Mesenchymal stem cell (in vitro differentiated cells and primary cell): ENCODE measurements around the gene TRIM27.
A peak's percentile ranks its signal among the peaks of the same experiment; 100 is the strongest.
"Not testable (repeated sequence)": the region's sequence is repeated elsewhere in the genome, so short reads cannot be mapped to it uniquely, and the experiment has no call there.

Experiments used
- DNase-seq: peaks from one replicate; pipeline ENCODE4 v3.0.0-alpha.2; 2013
- H2AFZ ChIP-seq: one replicate; pipeline ENCODE4 v1.6.1; 2013; ENCODE audit warnings: low read depth, mild to moderate bottlenecking, control low read depth, inconsistent platforms, low read length, moderate library complexity
- H2AK5ac ChIP-seq: 2 replicates; pipeline ENCODE4 v1.6.1; 2013; ENCODE audit warnings: low read length, moderate library complexity, mild to moderate bottlenecking, inconsistent platforms; ENCODE audit not compliant: severe bottlenecking
- H2BK120ac ChIP-seq: one replicate; pipeline ENCODE4 v1.6.1; 2013; ENCODE audit warnings: low read depth, mild to moderate bottlenecking, inconsistent platforms, low read length, moderate library complexity
- H2BK12ac ChIP-seq, 2 experiments: one replicate each; pipeline ENCODE4 v1.6.1; 2013; ENCODE audit warnings: inconsistent platforms in 2 of 2, low read length in 2 of 2, mild to moderate bottlenecking in 2 of 2, moderate library complexity in 2 of 2, control low read depth in 1 of 2
- H2BK15ac ChIP-seq: one replicate; pipeline ENCODE4 v1.6.1; 2013; ENCODE audit warnings: mild to moderate bottlenecking, low read depth, inconsistent platforms; ENCODE audit not compliant: poor library complexity, severe bottlenecking
- H2BK5ac ChIP-seq: 2 replicates; pipeline ENCODE4 v1.6.1; 2013; ENCODE audit warnings: low read depth, mild to moderate bottlenecking, low read length, control low read depth, inconsistent platforms; ENCODE audit not compliant: poor library complexity, severe bottlenecking
- H3K14ac ChIP-seq, 2 experiments: one replicate each; pipeline ENCODE4 v1.6.1; 2013; ENCODE audit warnings: inconsistent platforms in 2 of 2, low read length in 2 of 2, control low read depth in 1 of 2, mild to moderate bottlenecking in 1 of 2, moderate library complexity in 1 of 2
- H3K18ac ChIP-seq, 2 experiments: one replicate each; pipeline ENCODE4 v1.6.1; 2013; ENCODE audit warnings: inconsistent platforms in 2 of 2, low read length in 2 of 2, control low read depth in 1 of 2, low read depth in 1 of 2, mild to moderate bottlenecking in 1 of 2
- H3K23ac ChIP-seq, 2 experiments: one replicate each; pipeline ENCODE4 v1.6.1; 2013; ENCODE audit warnings: inconsistent platforms in 2 of 2, low read length in 2 of 2, mild to moderate bottlenecking in 2 of 2, moderate library complexity in 2 of 2, control low read depth in 1 of 2
- H3K27ac ChIP-seq: 2 replicates; pipeline ENCODE4 v1.5.1; 2013; ENCODE audit warnings: mild to moderate bottlenecking, moderate library complexity, low read length, control low read depth, inconsistent platforms; ENCODE audit not compliant: poor library complexity, severe bottlenecking
- H3K27me3 ChIP-seq, 2 experiments: 2 replicates each; pipeline versions ENCODE4 v1.6.1 to v1.7.0; 2013; ENCODE audit warnings: low read length in 2 of 2, mild to moderate bottlenecking in 2 of 2, moderate library complexity in 2 of 2, control low read depth in 1 of 2, inconsistent platforms in 1 of 2; ENCODE audit not compliant: control insufficient read depth in 1 of 2, insufficient read depth in 1 of 2
- H3K36me3 ChIP-seq, 2 experiments: 2 replicates each; pipeline versions ENCODE4 v1.6.1 to v1.7.0; 2013; ENCODE audit warnings: low read length in 2 of 2, control low read depth in 1 of 2, inconsistent platforms in 1 of 2, low read depth in 1 of 2, mild to moderate bottlenecking in 1 of 2; ENCODE audit not compliant: insufficient read depth in 2 of 2, control insufficient read depth in 1 of 2
- H3K4ac ChIP-seq, 2 experiments: one replicate each; pipeline ENCODE4 v1.6.1; 2013; ENCODE audit warnings: inconsistent platforms in 2 of 2, low read length in 2 of 2, mild to moderate bottlenecking in 2 of 2, moderate library complexity in 2 of 2, control low read depth in 1 of 2, low read depth in 1 of 2
- H3K4me1 ChIP-seq: 2 replicates; pipeline ENCODE4 v1.6.1; 2013; ENCODE audit warnings: low read depth, low read length, control low read depth; ENCODE audit not compliant: control insufficient read depth, insufficient read depth
- H3K4me2 ChIP-seq: 2 replicates; pipeline ENCODE4 v1.6.1; 2013; ENCODE audit warnings: low read length, mild to moderate bottlenecking, inconsistent platforms; ENCODE audit not compliant: poor library complexity, severe bottlenecking
- H3K4me3 ChIP-seq, 2 experiments: 2 replicates each; pipeline versions ENCODE4 v1.5.1 to v1.7.0; 2013; ENCODE audit warnings: low read length in 2 of 2, mild to moderate bottlenecking in 2 of 2, control low read depth in 1 of 2, low read depth in 1 of 2; ENCODE audit not compliant: insufficient read depth in 1 of 2
- H3K79me1 ChIP-seq: replicated peaks from 2 replicates; pipeline ENCODE4 v1.6.1; 2013; ENCODE audit warnings: mild to moderate bottlenecking, control low read depth, low read length, inconsistent platforms; ENCODE audit not compliant: poor library complexity, severe bottlenecking
- H3K9ac ChIP-seq: 2 replicates; pipeline ENCODE4 v1.7.0; 2013; ENCODE audit warnings: mild to moderate bottlenecking, low read length, moderate library complexity
- H3K9me3 ChIP-seq: 2 replicates; pipeline ENCODE4 v1.7.0; 2013; ENCODE audit warnings: mild to moderate bottlenecking, low read length; ENCODE audit not compliant: control insufficient read depth
- H4K8ac ChIP-seq: one replicate; pipeline ENCODE4 v1.6.1; 2013; ENCODE audit warnings: inconsistent platforms, mild to moderate bottlenecking, low read length, moderate library complexity
- H4K91ac ChIP-seq: one replicate; pipeline ENCODE4 v1.6.1; 2013; ENCODE audit warnings: mild to moderate bottlenecking, low read length, inconsistent platforms
- WGBS: methylation state at CpG from one replicate; pipeline ENCODE4 v1.1.7; 2013; ENCODE audit warnings: mixed read lengths; 5-methylcytosine and 5-hydroxymethylcytosine counted together

The TRIM27 gene

DNA sequence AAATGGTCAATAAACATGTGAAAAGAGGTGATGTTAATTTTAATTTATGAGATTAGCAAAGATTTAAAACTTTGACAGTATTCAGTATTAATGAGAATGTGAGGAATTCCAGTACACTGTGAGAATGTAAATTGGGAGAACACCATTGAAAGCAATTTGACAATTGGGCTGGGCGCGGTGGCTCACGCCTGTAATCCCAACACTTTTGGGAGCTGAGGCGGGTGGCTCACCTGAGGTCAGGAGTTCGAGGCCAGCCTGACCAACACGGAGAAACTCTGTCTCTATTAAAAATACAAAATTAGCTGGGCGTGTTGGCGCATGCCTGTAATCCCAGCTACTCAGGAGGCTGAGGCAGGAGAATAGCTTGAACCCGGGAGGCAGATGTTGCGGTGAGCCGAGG, 5.6 kb upstream of the TRIM27 start:
- not testable (repeated sequence) for H3K4me2 ChIP-seq, H2BK120ac ChIP-seq, H2BK15ac ChIP-seq, H3K14ac ChIP-seq, H4K91ac ChIP-seq, H2BK5ac ChIP-seq, H3K36me3 ChIP-seq, H3K9ac ChIP-seq, H4K8ac ChIP-seq, H3K79me1 ChIP-seq, H3K23ac ChIP-seq, DNase-seq, H3K27me3 ChIP-seq, H2AFZ ChIP-seq, H2AK5ac ChIP-seq, H2BK12ac ChIP-seq, H3K27ac ChIP-seq, H3K9me3 ChIP-seq, H3K4me1 ChIP-seq, H3K18ac ChIP-seq, H3K4me3 ChIP-seq, H3K4ac ChIP-seq
- 91% methylated on average over 11 of the region's 11 CpGs for WGBS

GRCh38 chr6:28927846-28928245, 4.1 kb upstream of the TRIM27 start:
- H3K23ac ChIP-seq = no peak overlapping the region
- no peaks in the 10 kb centered on the region for H3K9me3 ChIP-seq
- no peak overlapping the region for H4K8ac ChIP-seq
- H2AK5ac ChIP-seq = no peak overlapping the region
- no peak overlapping the region for H2BK120ac ChIP-seq
- no peaks in the 10 kb centered on the region for H3K36me3 ChIP-seq
- H2BK15ac ChIP-seq = no peak overlapping the region
- no peak overlapping the region for H4K91ac ChIP-seq
- H2AFZ ChIP-seq = no peak overlapping the region
- DNase-seq = no peak
- no peak overlapping the region for H3K27ac ChIP-seq
- H3K4ac ChIP-seq = no peak overlapping the region
- no peak overlapping the region for H3K4me2 ChIP-seq
- 66% methylated on average over 5 of the region's 5 CpGs for WGBS
- H3K18ac ChIP-seq = no peak overlapping the region
- no peak overlapping the region for H3K4me3 ChIP-seq
- H2BK12ac ChIP-seq = no peak overlapping the region
- no peak overlapping the region for H2BK5ac ChIP-seq
- no peak overlapping the region for H3K14ac ChIP-seq
- H3K9ac ChIP-seq = no peak overlapping the region
- H3K79me1 ChIP-seq = peaks cover 1% of the 10 kb centered on the region
- no peaks in the 10 kb centered on the region for H3K27me3 ChIP-seq
- H3K4me1 ChIP-seq = peaks cover 1% of the 10 kb centered on the region

- peak overlapping the region; percentile 97 for H3K9ac ChIP-seq
- DNase-seq = peak; percentile 59
- H3K4ac ChIP-seq = peak overlapping the region; percentile 96 to 98
- H3K14ac ChIP-seq = peak overlapping the region in 1 of 2 experiments; percentile 99
- H3K79me1 ChIP-seq = peaks cover 7% of the 10 kb centered on the region
- H2AFZ ChIP-seq = peak overlapping the region; percentile 66
- H2BK15ac ChIP-seq = peak overlapping the region; percentile 39
- no peaks in the 10 kb centered on the region for H3K9me3 ChIP-seq
- no peaks in the 10 kb centered on the region for H3K27me3 ChIP-seq
- peak overlapping the region; percentile 89 to 99 for H3K18ac ChIP-seq
- peak overlapping the region; percentile 40 for H2BK5ac ChIP-seq
- peak overlapping the region; percentile 90 for H3K4me2 ChIP-seq
- peaks cover 28 to 40% of the 10 kb centered on the region in 2 experiments for H3K36me3 ChIP-seq
- WGBS = under 1% methylated on average over 33 of the region's 33 CpGs
- H3K27ac ChIP-seq = peak overlapping the region; percentile 25
- H4K8ac ChIP-seq = peak overlapping the region; percentile 92
- H4K91ac ChIP-seq = peak overlapping the region; percentile 98
- H2BK12ac ChIP-seq = peak overlapping the region in 1 of 2 experiments; percentile 75
- no peak overlapping the region for H2AK5ac ChIP-seq
- peaks cover 11% of the 10 kb centered on the region for H3K4me1 ChIP-seq
- H2BK120ac ChIP-seq = peak overlapping the region; percentile 87
- peak overlapping the region; percentile 88 to 97 for H3K4me3 ChIP-seq
- H3K23ac ChIP-seq = peak overlapping the region in 1 of 2 experiments; percentile 37
These were observed 916 bp downstream of the TRIM27 start for GRCh38 chr6:28922821-28923317.

DNA sequence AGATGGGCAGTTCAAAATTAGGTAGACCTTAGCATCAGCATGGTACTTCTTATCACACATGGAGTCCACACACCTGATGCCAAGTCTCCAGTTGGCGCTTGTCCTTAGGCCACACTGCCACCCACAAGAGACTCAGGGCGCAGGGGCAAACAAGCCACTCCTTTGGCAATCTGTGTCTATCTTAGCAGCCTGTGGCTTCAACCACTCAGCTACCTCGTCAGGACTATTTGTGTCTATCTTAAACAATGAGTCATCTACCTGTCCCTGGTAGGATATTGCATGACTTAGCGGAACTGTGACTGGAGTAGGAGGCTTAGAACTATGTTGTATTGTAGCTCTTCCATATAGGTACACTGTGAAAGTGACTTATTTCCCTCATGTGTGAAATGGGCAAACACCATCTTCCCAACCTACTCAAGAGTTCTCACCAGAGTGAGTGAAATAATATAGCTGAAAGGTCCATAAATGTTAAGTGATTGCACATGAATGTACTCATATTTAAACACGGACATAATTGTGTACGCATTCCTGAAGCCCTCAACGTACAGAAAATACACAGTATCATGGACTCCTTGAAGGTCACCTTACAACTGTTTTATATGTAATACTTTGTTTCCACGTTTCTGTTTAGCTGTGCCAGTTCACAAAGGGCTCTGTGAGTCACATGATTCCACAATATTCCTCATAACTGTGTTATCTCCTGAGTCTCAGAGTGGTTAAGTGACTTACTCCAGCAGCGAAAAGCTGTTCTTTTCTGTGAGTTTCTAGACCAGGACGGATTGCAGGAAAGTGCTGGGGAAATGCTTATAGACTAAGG, 1.6 kb downstream of the TRIM27 start:
- H3K36me3 ChIP-seq = peaks cover 34 to 46% of the 10 kb centered on the region in 2 experiments
- peak overlapping the region; percentile 90 for H3K4me2 ChIP-seq
- no peaks in the 10 kb centered on the region for H3K9me3 ChIP-seq
- no peaks in the 10 kb centered on the region for H3K27me3 ChIP-seq
- peak overlapping the region; percentile 58 for H2AFZ ChIP-seq
- H2AK5ac ChIP-seq = no peak overlapping the region
- H3K18ac ChIP-seq = peak overlapping the region in 1 of 2 experiments; percentile 99
- H3K9ac ChIP-seq = peak overlapping the region; percentile 97
- 48% methylated on average over 10 of the region's 10 CpGs for WGBS
- no peak overlapping the region for H2BK12ac ChIP-seq
- no peak overlapping the region for H2BK5ac ChIP-seq
- no peak overlapping the region for H3K4ac ChIP-seq
- no peak overlapping the region for H2BK120ac ChIP-seq
- H3K4me1 ChIP-seq = peaks cover 11% of the 10 kb centered on the region
- H3K79me1 ChIP-seq = peaks cover 10% of the 10 kb centered on the region
- H3K4me3 ChIP-seq = peak overlapping the region; percentile 88 to 97
- no peak overlapping the region for H3K14ac ChIP-seq
- H4K8ac ChIP-seq = peak overlapping the region; percentile 27
- peak; percentile 51 for DNase-seq
- no peak overlapping the region for H3K23ac ChIP-seq
- no peak overlapping the region for H2BK15ac ChIP-seq
- no peak overlapping the region for H4K91ac ChIP-seq
- peak overlapping the region; percentile 25 for H3K27ac ChIP-seq
